ENCODE data around the gene PPP3CA.

The PPP3CA gene

DNA sequence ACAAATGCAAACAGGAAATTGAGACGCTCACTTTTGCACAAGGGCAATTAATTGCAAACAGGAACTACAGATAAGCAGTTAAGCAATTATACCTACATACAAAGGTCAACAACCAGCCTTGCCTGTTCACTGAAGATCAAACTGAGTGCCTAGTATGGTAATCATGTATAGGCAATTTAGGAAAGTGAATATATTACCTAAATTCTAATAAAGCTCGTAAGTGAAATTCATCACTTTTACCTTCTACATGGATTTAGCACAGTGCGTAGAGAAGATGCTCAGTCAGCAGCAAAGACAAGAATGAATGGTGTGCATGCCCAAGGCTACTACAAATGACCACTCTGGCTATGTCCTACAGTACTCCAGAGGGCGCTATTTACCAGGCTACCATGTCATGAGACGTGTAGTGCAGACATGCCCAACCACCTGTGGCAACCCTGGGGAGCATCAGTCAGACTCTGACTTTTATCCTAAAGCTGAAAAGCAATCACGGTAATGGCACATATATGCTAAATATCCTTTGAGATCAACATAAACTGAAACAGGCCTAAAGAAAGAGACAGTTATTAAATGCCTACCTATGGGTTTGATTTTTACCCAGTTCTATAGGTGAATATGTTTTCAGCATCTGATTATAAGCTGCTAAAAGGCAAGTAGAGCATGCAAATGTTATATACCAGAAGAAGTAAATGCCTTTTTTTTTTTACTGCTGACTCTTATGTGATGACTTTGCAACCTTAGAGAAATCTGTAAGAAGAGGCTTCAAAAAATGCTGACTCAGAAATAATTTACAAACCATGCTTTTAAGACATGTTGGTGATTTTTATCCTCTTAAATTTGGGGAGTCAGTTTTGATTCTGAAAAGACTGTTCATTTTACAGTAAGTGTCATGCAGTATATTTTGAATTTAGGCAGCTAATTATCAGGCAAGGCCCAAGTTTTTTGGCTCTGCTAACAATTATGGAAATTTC is 178.0 kb downstream of the PPP3CA start:
- DNase-seq, result peak; percentile 48

DNA sequence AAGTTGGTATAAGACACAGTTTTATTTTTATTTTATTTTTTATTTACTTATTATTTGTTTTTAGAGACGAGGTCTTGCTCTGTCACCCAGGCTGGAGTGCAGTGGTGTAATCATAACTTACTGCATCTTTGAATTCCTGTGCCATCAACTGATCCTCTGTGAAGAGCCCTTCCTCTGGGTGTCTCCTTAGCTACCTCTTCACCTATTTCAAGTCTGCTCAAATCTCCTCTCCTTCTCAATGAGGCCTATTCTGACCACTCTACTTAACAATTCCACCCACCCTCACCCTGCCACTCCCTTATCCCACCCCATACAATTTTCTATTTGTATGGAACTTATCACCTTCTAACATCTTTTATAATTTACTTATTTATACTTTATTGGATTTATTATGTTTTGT is 183.4 kb downstream of the PPP3CA start:
- DNase-seq, result no peak

DNA sequence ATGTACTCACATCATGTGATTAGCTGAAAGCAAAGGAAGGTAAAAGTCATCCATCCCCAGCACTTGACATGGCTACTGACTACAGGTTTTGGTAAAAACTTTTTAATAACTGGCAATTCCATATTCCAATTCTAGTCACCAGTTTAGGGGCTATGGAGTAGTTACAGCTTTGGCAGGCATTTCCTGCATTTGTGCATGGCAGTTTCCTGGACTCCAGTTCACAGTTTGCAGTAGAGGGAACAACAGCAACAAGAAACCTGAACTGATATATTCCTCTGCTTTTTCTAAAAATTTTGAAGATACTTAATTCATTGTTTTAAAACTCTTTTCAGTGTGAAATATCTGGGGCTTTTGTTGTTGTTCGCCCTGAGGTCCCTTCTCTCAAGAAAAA is 184.3 kb downstream of the PPP3CA start:
- DNase-seq, result no peak

DNA sequence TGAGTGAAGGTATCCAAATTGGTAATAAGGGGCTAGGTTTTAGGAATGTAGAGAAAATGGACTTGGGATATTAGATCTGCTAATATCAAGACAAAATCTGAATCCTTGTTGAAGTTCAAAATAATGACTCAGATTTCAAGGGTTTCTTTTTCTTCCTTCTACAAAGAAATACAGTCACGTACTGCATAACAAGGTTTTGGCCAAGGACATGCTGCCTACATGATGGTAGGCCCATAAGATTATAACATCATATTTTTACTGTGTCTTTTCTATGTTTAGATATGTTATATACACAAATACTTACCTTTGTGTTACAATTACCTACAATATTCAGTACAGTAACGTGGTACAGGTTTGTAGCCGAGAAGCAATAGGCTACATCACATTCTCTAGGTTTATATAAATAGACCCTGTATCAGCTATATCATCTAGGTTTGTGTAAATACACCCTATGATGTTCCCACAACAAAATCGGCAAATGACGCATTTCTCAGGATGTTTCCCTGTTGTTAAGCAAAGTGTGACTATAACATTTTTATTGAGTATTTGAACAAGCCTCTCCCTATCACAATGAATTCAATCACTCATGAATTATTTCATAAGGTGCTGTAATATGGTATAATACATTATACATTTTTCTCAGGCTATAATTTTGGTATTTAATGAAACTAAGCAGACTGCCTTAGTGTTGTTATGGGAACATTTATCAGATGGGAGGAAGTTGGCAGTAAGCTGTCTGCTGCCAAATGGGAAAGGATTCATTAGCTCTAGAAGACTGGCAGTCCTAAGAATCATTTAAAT is 186.3 kb downstream of the PPP3CA start:
- no peak for DNase-seq

DNA sequence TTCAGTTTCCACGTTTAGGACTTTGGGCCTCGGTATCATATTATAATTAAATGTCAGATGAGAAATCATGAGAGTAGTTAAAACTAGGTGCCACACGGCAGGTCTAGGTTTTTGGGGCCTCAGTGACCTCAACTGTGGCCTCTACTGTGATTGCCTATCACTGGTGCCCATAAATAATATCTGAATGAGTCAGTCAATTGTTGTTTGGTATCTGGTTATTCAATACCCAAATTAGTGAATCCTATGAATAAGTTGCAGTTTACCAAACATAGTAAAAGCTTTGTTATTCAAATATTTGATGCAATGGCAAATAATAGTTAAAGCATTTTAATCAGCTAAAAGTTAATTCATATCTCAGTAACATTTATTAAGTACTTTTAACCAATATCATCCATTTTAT is 188.8 kb downstream of the PPP3CA start:
- DNase-seq, result no peak

DNA sequence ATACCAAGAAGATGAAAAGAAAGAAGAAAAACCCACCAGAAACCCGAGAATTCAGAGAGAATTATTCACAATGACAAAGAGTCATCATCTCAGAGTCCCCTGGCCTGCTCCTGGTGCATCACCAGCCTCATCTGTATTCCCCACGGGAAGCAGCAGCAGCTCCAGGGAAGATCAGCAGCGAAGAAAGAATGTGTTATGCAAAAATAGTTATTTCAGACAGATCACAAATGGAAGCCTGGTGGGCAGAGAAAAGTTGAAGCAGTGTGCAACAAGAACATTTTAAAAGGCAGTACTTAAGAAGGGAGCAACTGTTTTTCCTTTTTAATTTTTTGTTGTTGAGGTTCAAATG is 189.2 kb downstream of the PPP3CA start:
- no peak for DNase-seq

DNA sequence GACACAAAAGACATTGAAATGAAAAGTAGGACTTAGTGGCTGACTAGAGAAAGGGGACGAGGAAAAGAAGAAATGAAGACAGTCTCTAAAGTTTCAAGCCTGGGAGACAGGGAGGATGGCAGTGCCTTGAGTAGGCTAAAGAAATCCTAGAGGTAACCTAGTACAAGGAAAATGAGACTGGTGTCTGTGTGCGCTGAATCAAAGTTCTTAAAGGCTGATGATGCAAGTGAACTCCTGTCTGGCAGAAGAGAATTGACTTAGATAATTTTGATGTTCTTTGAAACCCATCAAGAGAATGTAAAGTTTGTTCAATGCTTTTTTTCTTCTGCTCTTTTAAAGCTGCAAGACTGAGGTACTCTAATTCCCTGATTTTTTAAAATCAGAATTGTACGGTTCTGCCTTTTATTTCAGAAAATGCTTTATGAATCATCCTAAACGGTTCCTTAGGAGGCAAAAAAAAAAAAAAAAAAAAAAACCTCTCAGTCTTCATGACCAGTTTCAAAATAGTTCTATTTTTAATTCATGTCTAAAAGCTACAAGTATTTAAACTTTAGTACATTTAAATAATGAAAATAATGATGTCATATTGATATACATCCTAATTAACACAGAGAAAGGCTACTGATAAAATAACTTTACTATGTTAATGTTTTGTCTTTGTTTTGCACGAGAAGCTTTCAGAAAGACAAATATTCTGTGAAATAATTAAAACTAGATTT is 189.8 kb downstream of the PPP3CA start:
- DNase-seq, result no peak

DNA sequence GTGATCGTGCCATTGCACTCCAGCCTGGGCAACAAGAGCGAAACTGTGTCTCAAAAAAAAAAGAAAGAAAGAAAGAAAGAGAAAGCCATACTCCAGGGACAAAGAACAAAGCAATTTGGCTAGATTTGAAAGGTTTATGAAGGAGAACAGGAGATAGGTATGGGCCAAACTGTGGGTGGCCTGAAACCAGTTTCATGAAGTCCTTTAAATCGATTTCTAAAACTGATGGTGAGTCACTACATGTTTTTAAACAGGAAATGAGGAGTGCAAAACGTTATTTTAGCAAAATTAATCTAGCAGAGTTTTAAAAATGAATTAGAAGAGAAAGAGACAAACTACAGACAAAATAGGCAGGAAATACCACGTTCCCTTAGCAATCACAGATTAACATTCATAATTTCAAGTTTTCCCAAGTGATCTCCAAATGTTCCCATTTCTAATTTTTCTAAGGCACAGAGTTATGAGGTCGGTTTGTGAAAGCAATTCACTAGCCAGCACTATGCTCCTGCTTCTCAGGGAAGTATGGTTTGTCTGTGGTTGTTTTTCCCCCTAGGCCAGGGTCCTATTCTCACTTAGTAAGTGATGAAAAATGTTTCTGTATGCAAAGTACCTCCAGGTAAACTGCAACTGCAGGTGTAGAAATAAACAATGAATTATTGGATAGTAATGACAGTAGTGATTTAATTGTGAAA is 190.6 kb downstream of the PPP3CA start:
- no peak for DNase-seq

DNA sequence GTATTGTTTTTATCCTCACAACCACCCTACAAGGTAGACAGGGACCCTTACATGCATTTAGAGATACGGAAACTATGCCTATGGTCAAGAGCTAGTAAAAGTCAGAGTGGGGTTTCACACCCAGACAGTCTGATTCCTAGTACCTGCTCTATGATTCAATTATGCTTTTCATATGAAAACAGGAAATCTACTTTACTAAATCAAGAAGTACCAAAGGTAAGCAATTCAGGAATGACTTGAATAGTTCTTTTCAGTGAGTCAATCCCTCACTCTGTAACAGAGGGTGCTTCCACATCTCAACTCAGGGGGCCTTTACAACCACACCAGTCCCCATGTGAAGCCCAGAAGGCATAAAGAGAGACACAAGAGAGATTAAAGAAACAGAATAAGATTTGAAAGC is 191.4 kb downstream of the PPP3CA start:
- no peak for DNase-seq

DNA sequence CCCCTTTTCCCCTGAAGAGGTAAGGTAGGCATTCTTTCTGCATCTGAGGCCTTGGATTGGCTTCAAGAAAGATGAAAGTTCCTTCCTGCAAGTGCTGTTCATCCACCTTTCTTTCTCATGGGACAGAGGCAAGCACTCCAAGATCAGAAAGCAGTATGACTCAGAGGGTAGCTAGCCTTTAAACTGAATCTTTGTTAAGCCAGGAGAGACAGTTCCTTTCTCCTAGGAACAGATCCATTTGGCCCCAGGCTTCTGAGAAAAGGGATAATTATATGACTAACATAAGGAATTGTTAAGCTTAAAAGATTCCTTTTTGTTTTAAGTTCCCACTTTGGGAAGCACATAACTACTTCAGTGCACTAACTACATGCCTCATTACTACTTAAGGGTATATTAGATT is 192.0 kb downstream of the PPP3CA start:
- no peak for DNase-seq

DNA sequence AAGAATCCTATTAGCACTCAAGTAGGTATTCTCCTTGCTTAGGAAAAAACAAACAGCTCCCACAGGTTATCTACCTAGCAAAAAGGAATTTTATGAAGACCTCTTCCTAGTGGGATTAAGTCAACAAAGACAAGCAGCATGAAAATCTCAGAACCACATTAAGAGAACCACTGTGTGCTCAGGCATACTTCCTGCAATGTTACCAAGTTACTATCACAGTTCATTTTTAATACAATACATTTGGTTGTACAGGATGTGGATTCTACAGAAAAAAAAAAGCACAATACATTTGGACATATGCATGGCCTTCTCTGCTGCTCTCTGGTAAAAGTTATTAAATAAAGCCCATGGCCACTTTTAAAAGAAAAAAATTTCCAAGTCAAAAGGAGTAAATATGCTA is 193.7 kb downstream of the PPP3CA start:
- DNase-seq, result no peak

DNA sequence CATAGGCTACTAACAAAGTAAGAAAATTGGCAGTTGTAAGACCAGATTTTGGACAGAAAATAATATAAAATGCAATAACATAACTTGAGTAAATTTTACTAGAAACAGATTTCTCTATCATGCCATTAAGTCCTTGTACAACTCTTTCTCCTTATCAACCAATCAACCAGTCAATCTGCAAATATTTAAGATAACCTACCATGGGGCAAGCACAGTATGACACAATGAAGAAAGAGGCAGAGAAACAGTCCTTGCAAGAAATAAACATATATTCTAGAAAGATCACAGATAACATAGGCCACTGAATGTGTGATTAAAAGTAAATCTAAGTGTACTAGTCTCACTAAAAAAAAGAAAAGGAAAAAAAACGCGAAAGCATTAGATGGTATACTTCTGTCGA is 194.8 kb downstream of the PPP3CA start:
- no peak for DNase-seq

DNA sequence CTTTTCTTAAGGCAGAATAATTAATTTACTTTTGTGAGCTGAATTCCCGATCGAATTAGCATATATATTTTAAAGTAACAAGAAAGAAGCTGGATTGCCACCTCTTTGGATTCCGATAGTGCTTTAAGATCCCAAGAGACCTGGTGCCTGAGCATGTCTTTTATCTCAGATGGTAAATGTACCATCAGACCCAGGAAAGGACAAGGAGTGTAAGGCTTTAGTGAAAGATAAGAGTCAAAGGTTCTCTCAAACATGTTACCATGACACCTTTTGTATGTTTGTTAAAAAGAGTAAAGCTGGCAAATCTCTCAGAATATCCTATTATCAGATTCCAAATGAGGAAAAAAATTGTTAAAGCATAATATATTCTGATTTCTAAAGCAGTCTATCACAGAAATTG is 198.8 kb downstream of the PPP3CA start:
- no peak for DNase-seq

DNA sequence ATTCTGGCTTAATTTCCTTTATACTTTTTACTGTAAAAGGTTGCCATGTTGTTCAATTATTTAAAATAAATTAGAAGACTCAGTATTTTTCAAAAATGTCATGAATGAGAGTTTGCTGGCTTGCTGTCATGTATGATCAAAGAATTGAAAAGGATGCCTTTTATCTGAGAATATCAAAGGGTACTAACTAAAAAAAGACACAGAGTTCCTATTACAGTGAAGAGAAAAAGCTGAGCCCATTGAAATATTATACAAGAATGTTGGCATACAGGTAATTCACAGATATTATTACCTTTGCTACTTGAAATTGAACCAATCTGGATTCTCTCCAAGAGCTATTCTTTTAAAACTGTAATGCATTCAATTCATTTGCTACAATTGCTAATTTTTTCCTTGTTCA is 200.0 kb downstream of the PPP3CA start:
- DNase-seq, result no peak

DNA sequence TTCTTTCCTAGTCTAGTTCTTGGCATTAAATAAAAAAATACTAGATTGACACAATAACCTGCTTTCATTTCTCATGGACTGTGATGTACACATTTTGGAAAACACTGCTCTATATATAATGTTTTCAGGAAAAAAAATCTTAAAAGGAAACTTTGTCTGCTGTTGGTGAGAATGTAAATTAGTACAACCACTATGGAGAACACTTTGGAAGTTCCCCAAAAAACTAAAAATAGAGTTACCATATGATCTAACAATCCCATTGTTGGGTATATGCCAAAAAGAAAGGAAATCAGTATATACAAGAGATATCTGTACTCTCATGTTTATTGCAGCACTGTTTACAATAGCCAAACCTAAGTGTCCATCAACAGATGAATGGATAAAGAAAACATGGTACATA is 202.3 kb downstream of the PPP3CA start:
- no peak for DNase-seq

DNA sequence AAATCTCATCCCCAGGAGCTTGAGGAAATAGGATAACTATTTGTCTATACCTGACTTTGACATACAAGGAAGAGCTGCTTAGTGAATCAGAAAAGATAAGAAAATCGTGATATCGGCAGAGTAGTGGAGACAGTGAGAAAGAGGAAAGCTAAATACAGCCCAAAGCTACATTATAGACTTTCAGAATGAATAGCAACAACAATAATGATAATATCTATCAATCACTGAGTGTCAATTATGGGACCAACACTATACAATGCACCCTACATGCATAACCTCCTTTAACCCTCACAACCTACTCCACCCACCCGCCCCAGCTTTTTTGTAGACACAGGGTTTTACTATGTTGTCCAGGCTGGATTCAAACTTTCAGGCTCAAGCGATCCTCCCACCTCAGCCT is 205.1 kb downstream of the PPP3CA start:
- no peak for DNase-seq

DNA sequence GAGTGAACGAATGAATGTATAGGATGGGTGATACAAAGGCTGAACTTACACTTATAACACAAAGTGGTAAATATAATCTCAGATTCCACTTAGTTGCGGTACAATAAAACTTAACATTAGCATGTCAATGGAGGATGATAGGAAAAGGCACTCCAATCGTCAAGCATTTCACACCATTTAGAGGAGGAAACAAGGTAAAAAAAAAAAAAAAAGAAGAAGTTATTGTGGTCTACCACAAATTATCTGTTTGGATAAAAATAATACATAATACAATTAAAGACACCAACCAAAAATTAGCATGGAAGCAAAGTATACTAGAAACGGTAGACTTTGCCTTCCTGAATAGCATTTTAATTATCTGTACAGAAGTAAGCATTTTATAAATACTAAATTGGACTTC is 205.5 kb downstream of the PPP3CA start:
- no peak for DNase-seq

DNA sequence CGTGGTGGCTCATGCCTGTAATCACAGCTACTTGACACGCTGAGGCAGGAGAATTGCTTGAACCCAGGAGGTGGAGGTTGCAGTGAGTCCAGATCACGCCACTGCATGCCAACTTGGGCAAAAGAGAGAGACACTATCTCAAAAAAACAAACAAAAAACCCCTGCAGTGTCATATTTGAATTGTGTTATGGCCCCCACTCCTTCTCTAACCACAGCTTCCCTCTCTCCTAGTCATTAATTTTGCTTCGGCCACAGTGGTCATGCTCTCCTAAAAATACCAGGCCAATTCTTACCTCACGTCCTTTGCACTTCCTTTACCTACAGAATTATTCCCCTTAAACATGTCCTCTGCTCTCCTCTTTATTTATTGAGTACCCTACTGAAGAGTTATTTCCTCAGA is 206.1 kb downstream of the PPP3CA start:
- no peak for DNase-seq

DNA sequence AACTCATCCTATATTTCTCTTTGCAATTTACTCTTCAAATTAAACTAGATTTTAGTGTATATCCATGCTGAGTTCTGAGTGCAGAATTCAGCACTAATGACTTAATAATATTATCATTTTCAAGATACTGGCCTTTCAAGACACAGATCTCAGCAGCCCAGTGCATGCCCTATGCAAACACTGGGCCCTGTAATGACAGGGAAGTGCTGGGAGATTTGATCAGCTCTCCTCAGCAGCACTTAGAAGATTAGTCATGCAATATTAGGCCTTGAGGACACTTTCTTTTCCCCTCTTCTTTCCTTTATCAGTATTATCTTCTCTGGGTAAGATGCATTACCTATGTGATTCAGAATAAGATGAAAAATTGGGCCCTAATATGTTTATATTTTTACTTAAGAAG is 207.1 kb downstream of the PPP3CA start:
- DNase-seq, result no peak

DNA sequence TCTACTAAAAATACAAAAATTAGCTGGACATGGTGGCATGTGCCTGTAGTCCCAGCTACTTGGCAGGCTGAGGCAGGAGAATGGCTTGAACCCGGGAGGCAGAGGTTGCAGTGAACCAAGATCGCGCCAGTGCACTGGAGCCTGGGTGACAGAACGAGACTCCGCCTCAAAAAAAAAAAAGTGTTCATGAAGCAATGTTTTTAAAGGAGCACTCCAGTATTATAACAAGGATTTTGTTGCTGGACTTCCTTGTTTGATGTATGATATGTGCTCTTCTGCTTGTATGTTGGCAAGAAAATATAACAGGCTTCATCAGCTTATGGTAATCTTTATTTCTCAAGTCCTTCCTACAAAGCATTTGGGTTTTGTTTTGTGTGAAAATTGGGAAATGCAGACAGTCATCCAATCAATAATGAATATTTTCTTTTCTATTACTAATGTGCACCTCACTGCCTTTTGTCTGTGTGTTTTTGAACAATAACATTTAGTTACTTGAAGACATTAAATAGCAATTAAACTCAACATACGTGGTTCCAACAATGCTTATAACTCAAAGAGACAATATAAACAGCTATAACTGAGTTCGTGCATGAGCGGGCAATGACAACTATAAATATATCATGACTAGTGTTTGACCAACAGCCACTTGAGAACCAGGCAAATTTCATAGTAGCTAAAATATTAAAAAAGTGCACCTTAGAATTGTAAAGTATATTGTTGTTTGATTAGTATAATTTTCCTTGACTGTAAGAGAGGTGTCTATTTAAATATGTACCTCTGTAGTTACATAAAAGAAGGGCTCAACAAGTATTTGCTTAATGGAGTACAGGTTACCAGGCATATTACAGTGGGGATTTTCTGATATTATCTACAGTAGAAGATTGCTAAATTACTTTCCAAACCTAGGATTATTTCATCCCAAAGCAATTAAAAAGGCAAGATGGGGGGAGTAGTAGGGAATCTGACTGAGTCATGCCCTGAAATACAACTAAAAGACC is 210.7 kb downstream of the PPP3CA start:
- no peak for DNase-seq

DNA sequence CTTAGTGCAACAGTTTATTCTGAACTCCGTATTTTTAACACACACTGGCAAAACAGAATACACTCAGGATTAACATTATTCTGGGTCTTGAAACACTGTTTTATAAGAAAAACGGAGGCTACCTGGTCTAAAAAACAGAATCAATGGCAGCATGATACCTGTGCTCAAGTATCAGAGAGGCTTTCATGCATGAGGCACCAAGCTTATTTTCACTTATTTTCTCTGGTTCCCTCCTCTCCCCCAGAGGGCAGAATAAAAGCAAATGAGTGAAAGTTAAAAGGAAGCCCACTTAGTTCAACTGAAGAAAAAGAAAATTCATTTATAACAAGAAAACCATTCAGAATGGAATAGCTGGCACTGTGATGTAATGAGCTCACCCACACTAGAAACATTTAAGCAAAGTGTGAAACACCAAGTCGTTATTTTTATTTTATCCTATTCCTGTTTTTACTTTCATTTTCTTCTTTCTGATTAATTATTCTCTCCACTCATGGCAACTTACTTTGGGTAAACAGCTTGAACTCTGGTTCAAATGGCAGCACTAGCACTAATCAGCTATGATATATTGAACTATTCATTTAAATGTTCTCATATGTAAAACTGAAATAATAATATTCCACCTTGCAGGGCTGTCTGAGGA is 211.8 kb downstream of the PPP3CA start:
- DNase-seq, result no peak
